DND-41 (cell line): ENCODE data around the gene SPATS2.
A peak's percentile ranks its signal among the peaks of the same experiment; 100 is the strongest.

Experiments used
- ATAC-seq: fragments of 200-7000 bp; cut with Tn5 transposase; 3 replicates; pipeline ENCODE4 v1.9.1; 2021; ENCODE audit warnings: low read depth; ENCODE audit not compliant: insufficient read depth
- DNase-seq: peaks from one replicate; pipeline ENCODE4 v3.0.0-alpha.2; 2020
- H2AFZ ChIP-seq: 2 replicates; pipeline ENCODE4 v1.6.0; 2012; ENCODE audit warnings: low read depth, low read length
- H3K27ac ChIP-seq: 2 replicates; pipeline ENCODE4 v1.5.1; 2012; ENCODE audit warnings: low read length, inconsistent platforms
- H3K27me3 ChIP-seq: fragments of 200-600 bp; sonication (generic); 2 replicates; pipeline ENCODE4 v1.6.0; 2012; ENCODE audit warnings: low read length, mild to moderate bottlenecking, inconsistent platforms; ENCODE audit not compliant: insufficient read depth, poor library complexity
- H3K36me3 ChIP-seq: 2 replicates; pipeline ENCODE4 v1.5.1; 2012; ENCODE audit warnings: low read length, inconsistent platforms; ENCODE audit not compliant: insufficient read depth
- H3K4me1 ChIP-seq: 2 replicates; pipeline ENCODE4 v1.5.1; 2012; ENCODE audit warnings: mild to moderate bottlenecking, low read length; ENCODE audit not compliant: insufficient read depth
- H3K4me2 ChIP-seq: 2 replicates; pipeline ENCODE4 v1.6.0; 2012; ENCODE audit warnings: mild to moderate bottlenecking, moderate library complexity, low read length, inconsistent platforms; ENCODE audit not compliant: insufficient read depth
- H3K4me3 ChIP-seq, 2 experiments: fragments of 200-600 bp in 1 of 2; shearing (Covaris generic) in 1 of 2; 2 replicates each; pipeline ENCODE4 v1.5.1; 2012 to 2016; ENCODE audit warnings: inconsistent platforms in 2 of 2, low read length in 2 of 2, mild to moderate bottlenecking in 2 of 2, low read depth in 1 of 2, moderate library complexity in 1 of 2
- H3K79me2 ChIP-seq: 2 replicates; pipeline ENCODE4 v1.6.0; 2012; ENCODE audit warnings: low read length, inconsistent platforms; ENCODE audit not compliant: insufficient read depth
- H3K9ac ChIP-seq: 2 replicates; pipeline ENCODE4 v1.6.0; 2012; ENCODE audit warnings: low read depth, mild to moderate bottlenecking, inconsistent platforms, low read length, moderate library complexity
- H3K9me3 ChIP-seq: 2 replicates; pipeline ENCODE4 v1.5.1; 2012; ENCODE audit warnings: low read length, moderate library complexity, mild to moderate bottlenecking, inconsistent platforms; ENCODE audit not compliant: insufficient read depth, severe bottlenecking
- H4K20me1 ChIP-seq: 2 replicates; pipeline ENCODE4 v1.6.0; 2012; ENCODE audit warnings: low read length; ENCODE audit not compliant: insufficient read depth
- CTCF ChIP-seq: IDR thresholded peaks from 2 replicates; pipeline ENCODE4 v1.5.1; 2012; ENCODE audit warnings: borderline replicate concordance, low read length, moderate library complexity, mild to moderate bottlenecking; ENCODE audit not compliant: poor library complexity, severe bottlenecking; ENCODE audit errors: extremely low read depth
- EZH2 ChIP-seq: IDR thresholded peaks from 3 replicates; pipeline ENCODE4 v1.6.1; 2012; ENCODE audit warnings: borderline replicate concordance, low read depth, mild to moderate bottlenecking, moderate library complexity, low read length, inconsistent platforms; ENCODE audit not compliant: severe bottlenecking

Gene SPATS2

GRCh38 chr12:49539406-49540228 is 172.4 kb downstream of the SPATS2 start:
- Histone ChIP-seq H2AFZ (no peak overlapping the region), H3K27me3 (peaks cover 29% of the 10 kb centered on the region)

GRCh38 chr12:49540229-49541139 is 173.2 kb downstream of the SPATS2 start:
- Histone ChIP-seq H3K27me3 (peaks cover 29% of the 10 kb centered on the region), H3K27ac (no peak overlapping the region), H3K36me3 (no peaks in the 10 kb centered on the region), H2AFZ (no peak overlapping the region), H3K4me3 (no peak overlapping the region), H4K20me1 (peaks cover 15% of the 10 kb centered on the region), H3K9me3 (no peaks in the 10 kb centered on the region), H3K9ac (no peak overlapping the region), H3K79me2 (no peaks in the 10 kb centered on the region), H3K4me1 (peaks cover 17% of the 10 kb centered on the region), H3K4me2 (no peak overlapping the region)
- no peak for DNase-seq
- TF ChIP-seq EZH2 (no peak), CTCF (no peak)
- no peak for ATAC-seq

More at GRCh38 chr12:49539406-49540228, 172.4 kb downstream of the SPATS2 start:
- Histone ChIP-seq H3K4me3 (peak overlapping the region in 1 of 2 experiments; percentile 53; a peak in 1 of 4 replicates), H3K36me3 (no peaks in the 10 kb centered on the region), H3K9ac (peak overlapping the region; percentile 35; the same call in 1 of the 2 replicates), H4K20me1 (peaks cover 15% of the 10 kb centered on the region), H3K79me2 (no peaks in the 10 kb centered on the region), H3K9me3 (no peaks in the 10 kb centered on the region), H3K4me2 (peak overlapping the region; percentile 73), H3K4me1 (peaks cover 17% of the 10 kb centered on the region), H3K27ac (no peak overlapping the region)
- ATAC-seq: no peak
- no peak for DNase-seq
- TF ChIP-seq EZH2 (peak; percentile 16), CTCF (no peak)

- no peak overlapping the region for H3K4me2 ChIP-seq
- no peak for TF ChIP-seq CTCF
- no peak for TF ChIP-seq EZH2
- DNase-seq: no peak
- no peaks in the 10 kb centered on the region for H3K79me2 ChIP-seq
- H3K9ac ChIP-seq: no peak overlapping the region
- peaks cover 15% of the 10 kb centered on the region for H4K20me1 ChIP-seq
- H2AFZ ChIP-seq: no peak overlapping the region
- H3K27ac ChIP-seq: no peak overlapping the region
- ATAC-seq: no peak
- peaks cover 17% of the 10 kb centered on the region for H3K4me1 ChIP-seq
- H3K4me3 ChIP-seq: no peak overlapping the region
- H3K27me3 ChIP-seq: peaks cover 25% of the 10 kb centered on the region
- H3K36me3 ChIP-seq: no peaks in the 10 kb centered on the region
- H3K9me3 ChIP-seq: no peaks in the 10 kb centered on the region
These were observed 174.0 kb downstream of the SPATS2 start for GRCh38 chr12:49541140-49541861.
